HT1080 (cell line): ENCODE data around the gene KIFAP3. TPM values are rescaled to one million over a fixed set of nuclear protein-coding genes. Genes with fewer than 3 reads are reported as not detected.
"Not testable (repeated sequence)": the region's sequence is repeated elsewhere in the genome, so short reads cannot be mapped to it uniquely, and the experiment has no call there.

Experiments
- DNase-seq: peaks from one replicate; pipeline ENCODE4 v3.0.0-alpha.2; 2015; ENCODE audit warnings: low read depth
- polyA plus RNA-seq, 2 experiments: library from polyadenylated mRNA; depleted of rRNA; stranded (reverse); fragments of >200 nt; gene quantifications; 2 replicates each; pipeline ENCODE4 v1.2.3, GENCODE V29; 2015
- total RNA-seq: library from RNA; depleted of rRNA; stranded (reverse); fragments of >200 nt; shearing (Covaris generic); gene quantifications from 2 replicates; pipeline ENCODE4 v1.2.3, GENCODE V29; 2014; rRNA removed

Gene KIFAP3
- total RNA-seq: 8.9 and 9.7 TPM in 2 replicates
- 11.7 and 15.2 TPM in 2 replicates for polyA plus RNA-seq (2015; cell fraction: cytosol; rRNA removed)
- 28.7 and 31.9 TPM in 2 replicates for polyA plus RNA-seq (2015; cell fraction: nucleus; rRNA removed)

DNA sequence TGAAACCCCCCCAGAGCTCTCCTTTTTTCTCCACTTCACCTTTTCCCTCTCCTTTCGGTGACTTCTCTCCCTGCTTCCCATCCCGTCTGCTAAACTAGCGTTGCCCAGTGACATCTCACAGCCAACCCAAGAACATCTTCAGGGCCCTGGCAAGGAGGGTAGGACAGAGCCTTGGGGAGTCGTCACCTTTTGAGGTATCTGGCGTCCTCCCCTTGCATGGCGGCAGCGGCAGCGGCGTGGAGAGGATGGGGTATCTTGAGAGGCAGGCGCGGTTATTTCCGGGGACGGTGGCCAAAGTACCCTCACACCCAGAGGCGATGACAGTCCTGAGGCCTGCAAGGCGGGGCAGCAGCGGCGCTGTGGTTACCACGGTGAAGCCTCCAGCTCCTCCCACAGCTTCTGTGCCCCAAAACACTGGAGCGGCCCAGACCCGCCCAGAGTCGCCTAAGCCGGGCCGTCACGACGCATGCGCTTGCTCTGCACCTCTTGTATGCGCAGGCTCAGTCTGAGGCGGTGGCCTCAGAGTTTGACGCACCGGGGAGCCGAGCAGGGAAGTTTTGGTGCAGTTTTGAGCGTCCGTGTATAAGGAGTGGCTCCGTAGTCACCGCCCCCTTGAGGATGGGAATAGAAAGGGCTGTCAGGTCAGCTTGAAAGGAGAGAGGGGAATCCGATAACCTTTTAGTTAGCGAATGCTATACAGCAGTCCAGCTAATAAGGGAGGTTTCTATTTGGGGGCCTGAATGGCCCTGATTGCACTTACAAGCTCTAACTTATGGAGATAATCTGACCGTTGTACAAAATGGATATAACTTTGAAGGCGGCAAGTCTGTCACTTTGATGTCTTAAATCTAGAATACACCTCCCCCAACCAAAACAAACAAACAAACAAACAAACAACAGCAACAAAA lies at the start of gene KIFAP3:
TSS of gene KIFAP3 (minus strand) at position 446 of the 908 bp plus-strand sequence. CDS start at position 218, 228 bp downstream.
- DNase-seq: peak; percentile 98

DNA sequence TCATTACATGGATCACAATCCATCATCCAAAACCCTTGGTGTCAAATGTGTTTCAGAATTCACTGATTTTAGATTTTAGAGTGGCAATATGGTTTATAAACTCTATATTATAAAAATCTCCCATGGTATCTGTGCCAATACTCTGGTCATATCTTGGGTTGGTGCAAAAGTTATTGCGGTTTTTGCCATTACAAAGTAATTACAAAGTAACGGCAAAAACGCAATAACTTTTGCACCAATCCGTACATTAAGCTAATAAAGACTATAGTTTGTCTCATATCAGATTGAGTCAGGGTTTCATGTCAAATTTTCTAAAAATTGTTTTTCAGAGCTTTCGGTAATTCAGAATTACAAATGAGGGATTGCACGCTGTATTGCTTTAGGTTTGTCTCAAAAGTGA lies 47.9 kb upstream of the KIFAP3 start:
- DNase-seq: no peak

DNA sequence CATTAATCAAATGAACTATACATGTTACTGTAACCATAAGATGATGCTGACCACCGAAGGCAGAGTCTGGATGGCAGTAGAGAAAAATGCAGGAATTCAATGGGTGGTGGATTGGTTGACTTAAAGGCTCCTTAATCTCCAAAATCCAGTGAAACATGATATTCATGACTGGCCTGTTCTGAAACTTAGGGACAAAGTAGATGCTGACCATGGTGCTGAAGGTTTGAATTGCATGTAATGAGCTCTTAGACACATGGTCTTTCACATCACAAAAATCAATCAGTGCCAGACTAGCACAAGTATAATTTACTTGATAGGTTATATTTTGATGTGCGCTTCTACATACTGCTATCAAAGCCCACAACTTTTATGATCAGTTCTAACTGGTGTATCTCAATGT lies 40.4 kb upstream of the KIFAP3 start:
- no peak for DNase-seq

DNA sequence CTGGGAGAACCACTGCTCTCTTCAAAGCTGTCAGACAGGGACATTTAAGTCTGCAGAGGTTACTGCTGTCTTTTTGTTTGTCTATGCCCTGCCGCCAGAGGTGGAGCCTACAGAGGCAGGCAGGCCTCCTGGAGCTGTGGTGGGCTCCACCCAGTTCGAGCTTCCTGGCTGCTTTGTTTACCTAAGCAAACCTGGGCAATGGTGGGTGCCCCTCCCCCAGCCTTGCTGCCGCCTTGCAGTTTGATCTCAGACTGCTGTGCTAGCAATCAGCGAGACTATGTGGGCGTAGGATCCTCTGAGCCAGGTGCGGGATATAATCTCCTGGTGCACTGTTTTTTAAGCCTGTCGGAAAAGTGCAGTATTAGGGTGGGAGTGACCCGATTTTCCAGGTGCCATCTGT lies 38.6 kb upstream of the KIFAP3 start:
- DNase-seq: not testable (repeated sequence)

DNA sequence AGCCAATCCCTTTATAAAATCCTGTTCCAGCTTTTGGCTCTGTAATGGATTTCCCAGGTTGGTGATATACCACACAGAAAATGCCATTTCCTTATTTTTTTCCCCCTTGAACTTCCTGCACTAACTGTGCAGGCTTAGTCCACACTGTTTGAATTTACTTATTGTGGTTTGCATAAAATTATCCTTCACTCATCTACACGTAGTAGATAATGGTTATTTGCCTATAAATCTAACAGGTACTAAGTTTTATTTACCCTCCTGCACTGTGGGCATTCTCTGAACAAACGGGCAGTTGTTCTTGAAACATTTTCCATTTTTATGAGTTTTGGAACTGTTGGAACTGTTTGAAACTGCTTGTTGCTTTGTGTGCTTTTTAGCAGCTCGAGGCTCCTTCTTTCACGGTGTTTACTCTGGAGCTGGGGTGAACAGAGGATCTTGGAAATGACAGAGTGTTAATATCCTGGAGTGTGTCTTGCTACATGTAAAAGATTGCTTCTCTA lies 23.0 kb upstream of the KIFAP3 start:
- no peak for DNase-seq

DNA sequence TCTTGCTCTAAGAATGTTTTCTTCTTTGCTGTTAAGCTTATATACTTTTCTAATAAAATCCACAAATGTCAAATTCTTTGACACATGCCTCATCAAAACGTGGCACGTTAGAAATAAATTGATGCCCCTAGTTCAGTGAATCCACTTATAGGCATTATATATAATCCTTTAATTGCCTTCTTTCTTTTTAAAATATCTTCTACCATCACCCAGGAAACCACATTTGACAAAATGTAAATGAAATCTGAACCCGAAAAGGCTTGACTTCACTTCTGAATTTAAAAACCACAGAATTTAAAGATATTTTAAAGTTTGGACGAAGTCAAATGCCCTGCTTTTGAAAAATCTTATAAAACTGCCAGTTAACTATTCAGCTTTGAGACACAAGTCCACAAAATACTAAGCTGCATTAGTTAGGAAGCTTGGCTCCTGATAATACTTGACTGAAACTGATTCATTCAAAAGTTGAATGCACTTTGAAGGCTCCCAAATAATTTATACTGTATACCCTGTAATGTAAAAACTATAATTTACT lies 22.4 kb upstream of the KIFAP3 start:
- DNase-seq: no peak

DNA sequence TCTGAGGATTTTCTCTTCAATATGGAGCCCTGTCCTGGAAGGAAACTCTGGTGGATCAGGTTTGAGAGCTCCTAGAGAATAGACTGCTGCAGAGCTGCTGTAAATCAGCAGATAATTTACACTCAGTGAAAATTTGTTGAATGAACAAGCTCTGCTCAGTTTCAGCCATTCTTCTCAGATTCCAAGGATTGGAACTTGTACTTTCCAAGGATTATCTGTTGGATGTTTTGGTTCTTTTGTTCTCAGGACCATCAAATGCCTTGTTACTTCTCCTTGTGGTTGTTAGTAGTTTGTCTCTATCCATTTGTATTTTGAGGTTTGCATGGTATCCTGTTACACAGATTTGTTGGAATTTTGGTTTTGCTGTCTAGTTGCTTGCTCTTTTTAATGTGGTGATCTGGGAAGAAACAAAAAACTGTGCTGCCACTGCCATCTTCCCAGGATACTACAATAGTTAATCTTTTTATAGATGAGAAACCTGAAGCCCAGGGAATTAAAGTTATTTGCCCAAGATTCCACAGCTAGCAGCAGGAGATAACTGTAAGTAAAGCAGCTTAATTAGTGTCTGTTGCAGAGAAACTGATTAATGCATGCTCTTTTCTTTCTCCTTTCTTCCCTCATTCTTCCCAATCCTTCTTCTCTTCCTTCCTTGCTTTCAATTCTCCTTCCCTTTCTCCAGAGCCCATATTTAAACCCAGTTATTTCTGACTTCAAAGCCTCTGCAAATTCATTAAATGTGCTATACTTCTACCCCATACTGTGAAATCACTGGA lies 21.7 kb upstream of the KIFAP3 start:
- no peak for DNase-seq

DNA sequence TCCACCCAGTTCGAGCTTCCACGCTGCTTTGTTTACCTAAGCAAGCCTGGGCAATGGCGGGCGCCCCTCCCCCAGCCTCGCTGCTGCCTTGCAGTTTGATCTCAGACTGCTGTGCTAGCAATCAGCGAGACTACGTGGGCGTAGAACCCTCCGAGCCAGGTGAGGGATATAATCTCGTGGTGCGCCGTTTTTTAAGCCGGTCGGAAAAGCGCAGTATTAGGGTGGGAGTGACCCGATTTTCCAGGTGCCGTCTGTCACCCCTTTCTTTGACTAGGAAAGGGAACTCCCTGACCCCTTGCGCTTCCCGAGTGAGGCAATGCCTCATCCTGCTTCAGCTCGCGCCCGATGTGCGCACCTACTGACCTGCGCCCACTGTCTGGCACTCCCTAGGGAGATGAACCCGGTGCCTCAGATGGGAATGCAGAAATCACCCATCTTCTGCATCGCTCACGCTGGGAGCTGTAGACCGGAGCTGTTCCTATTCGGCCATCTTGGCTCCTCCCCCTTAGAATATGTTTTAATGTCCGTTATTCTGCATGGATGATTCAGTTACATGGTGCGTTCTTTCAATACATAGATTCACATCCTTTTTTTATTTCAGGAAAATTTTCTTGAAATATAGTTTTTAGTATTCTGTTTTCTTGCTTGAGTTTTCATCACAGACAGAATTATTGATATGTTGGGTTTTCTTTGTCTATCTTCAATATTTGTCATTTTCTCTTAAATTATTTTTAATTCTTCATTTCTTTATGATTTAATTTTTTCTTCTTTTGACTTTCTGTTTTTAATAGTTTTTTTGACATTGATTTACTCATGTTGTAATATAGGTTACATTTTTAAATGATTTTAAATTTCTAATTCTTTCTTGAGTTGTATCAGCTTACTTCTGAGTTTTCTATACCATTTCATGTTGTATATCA lies 20.5 kb upstream of the KIFAP3 start:
- DNase-seq: not testable (repeated sequence)

DNA sequence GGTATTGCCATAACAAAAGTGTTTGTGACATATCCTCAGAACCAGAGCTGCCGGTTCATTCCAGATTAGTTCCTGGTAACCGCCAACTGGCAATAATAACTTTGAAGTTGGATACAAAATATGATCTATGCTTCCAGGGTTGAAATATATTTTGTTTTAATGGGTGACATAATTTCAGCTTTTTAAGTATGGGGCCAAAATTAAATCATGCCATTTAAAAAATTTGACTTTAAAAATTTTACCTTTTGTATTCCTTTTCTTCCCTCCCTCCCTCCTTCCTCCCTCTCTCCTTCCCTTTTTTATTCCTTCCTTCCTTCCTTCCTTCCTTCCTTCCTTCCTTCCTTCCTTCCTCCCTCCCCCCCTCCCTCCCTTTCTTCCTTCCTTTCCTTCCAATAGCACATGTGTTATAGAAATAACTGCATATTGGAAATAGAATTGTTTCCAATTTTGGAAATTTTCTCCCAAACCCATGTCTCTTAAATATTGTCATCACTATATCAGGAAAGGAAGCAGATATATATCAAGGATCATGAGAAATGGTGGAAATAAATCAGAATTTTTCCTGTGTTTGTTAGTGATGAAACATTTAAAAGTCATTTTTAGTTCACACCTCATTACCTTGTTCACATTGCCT lies 12.0 kb upstream of the KIFAP3 start:
- DNase-seq: no peak

DNA sequence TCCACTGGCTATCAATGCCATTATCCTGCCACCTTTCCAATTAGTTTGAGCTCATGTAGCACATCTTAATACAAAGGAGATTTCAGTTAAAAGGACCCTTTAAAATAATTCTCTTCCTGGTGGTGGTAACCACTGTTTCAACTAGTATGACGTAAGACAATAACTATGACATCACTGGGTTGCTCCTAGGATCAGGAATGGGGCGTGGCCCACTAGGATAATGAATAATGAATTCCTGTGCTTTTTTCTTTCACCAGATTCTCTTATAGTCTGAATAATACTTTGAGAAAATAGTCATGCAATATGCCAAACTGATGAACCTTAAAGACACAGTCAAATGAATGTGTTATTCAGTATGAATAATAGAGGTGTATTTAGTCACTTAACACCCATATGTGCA lies 10.6 kb upstream of the KIFAP3 start:
- DNase-seq: no peak

DNA sequence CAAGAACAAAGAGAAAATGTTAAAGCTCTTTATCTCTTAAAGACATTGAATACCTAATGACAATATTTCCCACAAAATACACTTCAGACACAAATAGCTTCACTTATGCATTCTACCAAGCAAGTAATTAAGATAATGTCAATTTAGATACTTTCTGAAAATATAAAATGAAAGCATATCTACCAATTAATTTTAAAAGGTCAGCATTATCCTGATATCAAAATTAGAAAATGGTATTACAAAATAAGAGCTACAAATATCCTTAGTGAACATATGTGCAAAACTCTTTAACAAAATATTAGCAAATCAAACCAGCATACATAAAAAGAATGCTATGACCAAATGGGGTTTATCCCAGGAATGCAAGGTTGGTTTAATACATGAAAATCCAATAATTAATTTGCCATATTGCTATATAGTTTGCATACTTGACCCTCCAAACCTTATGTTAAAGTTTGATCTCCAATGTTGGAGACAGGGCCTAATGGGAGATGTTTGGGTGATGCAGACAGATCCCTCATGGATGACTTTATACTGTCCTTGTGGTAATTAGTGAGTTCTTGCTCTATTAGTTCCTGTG lies 4.2 kb upstream of the KIFAP3 start:
- DNase-seq: no peak

DNA sequence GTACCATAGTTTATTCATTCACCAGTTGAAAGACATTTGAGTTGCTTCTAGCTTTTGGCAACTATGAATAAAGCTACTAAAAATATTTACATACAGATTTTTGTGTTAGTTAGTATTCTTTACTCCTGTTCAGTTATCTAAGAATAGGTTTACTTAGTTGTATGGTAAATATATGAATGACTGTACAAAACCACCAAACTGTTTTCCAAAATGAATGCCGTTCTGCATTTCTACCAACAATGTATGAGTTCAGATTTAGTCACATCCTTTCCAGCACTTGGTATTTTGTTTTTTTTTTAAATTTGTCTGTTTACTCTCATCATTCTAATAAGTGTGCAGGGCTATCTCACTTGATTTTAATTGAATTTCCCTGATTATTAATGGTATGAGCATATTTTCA lies 3.4 kb upstream of the KIFAP3 start:
- DNase-seq: no peak

DNA sequence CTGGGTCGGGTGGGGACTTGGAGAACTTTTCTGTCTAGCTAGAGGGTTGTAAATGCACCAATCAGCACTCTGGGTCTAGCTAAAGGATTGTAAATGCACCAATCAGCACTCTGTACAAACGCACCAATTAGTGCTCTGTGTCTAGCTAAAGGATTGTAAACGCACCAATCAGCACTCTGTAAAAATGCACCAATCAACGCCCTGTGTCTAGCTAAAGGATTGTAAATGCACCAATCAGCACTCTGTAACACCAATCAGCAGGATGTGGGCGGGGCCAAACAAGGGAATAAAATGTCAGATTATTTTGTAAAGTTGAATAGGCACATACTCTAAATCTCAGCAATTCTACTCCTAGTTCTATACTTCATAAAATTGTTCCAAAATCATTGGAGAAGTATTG lies 2.5 kb upstream of the KIFAP3 start:
- DNase-seq: not testable (repeated sequence)

DNA sequence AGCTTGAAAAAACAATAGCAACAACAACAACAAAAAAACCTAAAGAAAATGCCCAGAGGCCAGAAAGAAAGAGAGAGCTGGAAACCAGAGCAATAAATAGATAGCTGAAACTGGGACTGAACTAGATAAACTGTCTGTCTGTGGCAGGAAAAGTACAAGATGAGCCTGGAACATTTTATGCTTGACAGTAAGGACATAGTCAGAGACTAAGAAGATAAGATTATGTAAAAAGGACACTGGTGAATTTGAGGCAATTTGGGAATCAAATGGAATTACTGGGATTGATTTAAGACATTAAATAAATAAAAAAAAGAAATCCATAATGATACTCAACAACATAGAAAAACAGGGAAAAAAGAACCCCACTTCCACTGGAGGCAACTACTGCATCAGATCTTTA lies 1.7 kb upstream of the KIFAP3 start:
- DNase-seq: no peak

DNA sequence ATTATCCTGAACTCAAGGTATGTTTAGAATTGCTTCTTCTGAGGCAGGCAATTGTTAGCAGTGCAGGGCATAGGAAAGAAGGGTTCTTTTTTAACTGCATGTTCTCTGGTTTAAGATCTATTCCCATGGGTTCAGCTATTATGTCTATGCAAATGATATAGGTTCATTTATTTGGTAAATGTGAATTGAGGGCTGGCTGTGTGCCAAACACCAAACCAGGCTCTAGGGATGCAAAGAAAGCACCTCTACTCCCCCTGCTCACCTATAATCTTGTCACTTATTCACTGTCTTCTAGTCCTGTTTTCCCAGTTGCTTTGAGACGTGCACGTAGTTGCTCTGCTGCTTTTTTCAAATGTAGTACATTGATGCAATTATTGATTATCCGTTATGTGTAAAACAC lies 691 bp upstream of the KIFAP3 start:
- no peak for DNase-seq

DNA sequence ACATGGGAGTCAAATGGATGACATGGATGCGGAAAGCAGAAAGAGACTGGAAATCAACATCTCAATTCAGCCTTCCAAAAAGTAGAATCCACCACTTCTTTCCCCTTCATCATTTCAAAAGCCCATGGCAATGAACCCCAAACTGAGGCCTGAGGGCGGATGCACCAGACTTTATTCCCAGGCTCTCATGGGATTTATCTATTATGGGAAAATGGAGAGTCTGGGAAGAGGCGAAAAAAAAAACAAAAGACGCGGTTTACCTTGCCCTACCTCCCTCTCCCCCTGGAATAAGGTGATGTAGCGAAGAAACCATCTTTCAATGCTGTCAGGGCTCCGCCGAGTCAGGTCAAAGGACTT lies 624 bp downstream of the KIFAP3 start:
- DNase-seq: no peak

DNA sequence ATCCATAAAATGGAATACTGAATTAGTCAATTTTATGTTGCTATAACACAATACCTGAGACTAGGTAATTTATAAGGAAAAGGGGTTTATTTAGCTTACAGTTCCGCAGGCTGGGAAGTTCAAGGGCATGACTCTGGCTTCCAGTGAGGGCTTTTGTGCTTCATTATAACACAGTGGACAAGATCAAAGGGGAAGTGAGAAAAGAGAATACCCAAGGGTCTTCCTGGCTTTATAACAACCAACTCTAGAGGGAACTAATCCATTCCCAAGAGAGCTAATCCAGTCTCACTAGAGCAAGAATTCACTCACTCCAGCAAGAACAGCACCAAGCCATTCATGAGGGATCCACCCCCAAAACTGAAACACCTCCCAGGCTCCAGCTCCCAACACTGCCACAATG lies 3.1 kb downstream of the KIFAP3 start:
- DNase-seq: no peak

DNA sequence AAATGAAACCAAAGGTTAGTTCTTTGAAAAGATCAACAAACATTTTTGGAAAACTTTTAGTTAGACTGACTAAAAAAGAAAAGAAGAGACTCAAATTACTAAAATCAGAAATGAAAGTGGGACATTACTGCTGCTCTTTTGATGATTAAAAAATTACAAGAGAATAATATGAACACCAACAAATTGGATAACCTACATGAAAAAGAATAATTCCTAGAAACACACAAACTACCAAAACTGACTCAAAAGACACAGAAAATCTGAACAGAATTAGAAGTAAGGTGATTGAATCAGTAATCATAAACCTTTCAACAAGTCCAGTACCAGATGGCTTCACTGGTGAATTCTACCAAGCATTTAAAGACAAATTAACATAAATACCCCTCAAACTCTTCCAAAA lies 5.6 kb downstream of the KIFAP3 start:
- DNase-seq: no peak

DNA sequence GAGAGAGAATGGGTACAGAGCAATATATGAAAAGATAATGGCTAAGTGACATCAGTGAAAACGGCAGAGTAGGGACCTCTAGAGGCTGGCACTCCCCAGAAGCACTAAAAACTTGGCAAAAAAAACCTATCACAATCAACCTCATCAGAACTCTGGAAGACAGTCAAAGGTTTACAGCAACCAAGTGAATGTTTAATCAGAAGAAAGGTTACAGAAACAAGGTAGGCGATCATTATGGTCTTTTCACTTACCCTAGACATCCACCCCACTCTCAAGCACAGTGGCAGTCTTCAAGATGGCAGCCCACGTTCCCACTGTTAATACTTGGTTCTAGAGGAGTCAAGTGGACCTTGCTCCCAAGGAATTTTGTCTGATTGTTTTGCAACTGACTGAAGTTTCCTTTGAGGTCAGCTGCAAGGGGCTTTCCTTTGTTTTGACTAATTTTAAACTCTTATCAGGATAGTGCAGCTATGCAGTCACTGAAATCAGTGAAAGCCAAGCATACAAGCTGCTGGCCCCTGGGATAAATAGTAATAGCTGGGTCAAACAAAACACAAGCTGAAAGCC lies 7.2 kb downstream of the KIFAP3 start:
- no peak for DNase-seq

DNA sequence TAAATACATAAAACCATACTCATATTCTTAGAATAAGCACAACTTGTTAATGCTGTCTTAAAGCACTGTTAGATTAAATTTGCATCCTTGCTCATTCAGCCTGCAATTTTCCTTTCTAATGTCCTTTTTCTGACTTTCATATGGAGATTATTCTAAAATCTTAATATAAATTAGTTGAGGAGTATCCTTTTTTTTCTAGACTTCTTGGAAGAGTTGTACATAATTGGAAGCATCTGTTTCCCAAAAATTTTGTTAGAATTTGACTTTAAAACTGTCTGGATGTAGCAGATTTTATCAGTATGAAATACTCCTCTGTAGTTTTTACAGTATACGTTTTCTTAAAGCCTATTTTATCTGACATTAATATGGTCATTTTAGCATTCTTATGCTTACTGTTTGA lies 9.7 kb downstream of the KIFAP3 start:
- no peak for DNase-seq
